HepG2 (cell line): ENCODE results near the gene MXRA7. TPM values are rescaled to one million over a fixed set of nuclear protein-coding genes. Genes with fewer than 3 reads are reported as not detected.

ENCODE experiments used
- MIER3 ChIP-seq: IDR thresholded peaks from 2 replicates; pipeline ENCODE4 v1.6.1; 2016; ENCODE audit warnings: missing compliant biosample characterization, borderline replicate concordance
- MXD4 ChIP-seq: IDR thresholded peaks from 2 replicates; pipeline ENCODE4 v1.6.1; 2016; ENCODE audit warnings: mild to moderate bottlenecking, missing biosample characterization, missing genetic modification reagents
- RARA ChIP-seq: IDR thresholded peaks from 2 replicates; pipeline ENCODE4 v1.6.1; 2016; ENCODE audit warnings: missing genetic modification reagents, missing compliant biosample characterization
- SATB2 ChIP-seq: sonication (generic); formaldehyde crosslinking; IDR thresholded peaks from 2 replicates; pipeline ENCODE4 v1.5.0; 2020; ENCODE audit warnings: missing genetic modification reagents
- TCF7 ChIP-seq: sonication (generic); IDR thresholded peaks from 2 replicates; pipeline ENCODE4 v1.6.1; 2016; ENCODE audit warnings: antibody characterized with exemption, low read depth
- TSC22D2 ChIP-seq: sonication (generic); formaldehyde crosslinking; IDR thresholded peaks from 2 replicates; pipeline ENCODE4 v1.5.1; 2020; ENCODE audit warnings: missing genetic modification reagents, mild to moderate bottlenecking, borderline replicate concordance
- U2AF1 ChIP-seq: fragments of 200-400 bp; formaldehyde crosslinking; optimal IDR thresholded peaks from 2 replicates; pipeline ENCODE3; 2017; ENCODE audit warnings: mild to moderate bottlenecking, low read depth, low read length
- ZBTB1 ChIP-seq: sonication (generic); formaldehyde crosslinking; IDR thresholded peaks from 2 replicates; pipeline ENCODE4 v1.4.0; 2020; ENCODE audit warnings: missing genetic modification reagents, borderline replicate concordance
- ZNF264 ChIP-seq: sonication (generic); formaldehyde crosslinking; IDR thresholded peaks from 2 replicates; pipeline ENCODE4 v1.4.0; 2020; ENCODE audit warnings: missing genetic modification reagents
- ZNF550 ChIP-seq: sonication (generic); formaldehyde crosslinking; IDR thresholded peaks from 2 replicates; pipeline ENCODE4 v1.4.0; 2020; ENCODE audit warnings: mild to moderate bottlenecking, missing genetic modification reagents, borderline replicate concordance
- ZSCAN22 ChIP-seq: sonication (generic); formaldehyde crosslinking; IDR thresholded peaks from 2 replicates; pipeline ENCODE4 v1.4.0; 2020; ENCODE audit warnings: mild to moderate bottlenecking, missing genetic modification reagents
- polyA plus RNA-seq, 8 experiments: library from polyadenylated mRNA; depleted of rRNA in 3 of 8; stranded (reverse) in 7 of 8; unstranded in 1 of 8; fragments of >200 nt; fragmentation: Illumina TruSeq in 4 of 8; extraction: Trizol in 4 of 8; gene quantifications; 2 replicates each; pipeline versions ENCODE4 v1.2.1 to v1.2.3, GENCODE V29; 2011 to 2016; ENCODE audit warnings: low read depth in 4 of 8, missing spikeins in 1 of 8, mixed read lengths in 1 of 8; ENCODE audit not compliant: insufficient read depth in 1 of 8
- total RNA-seq, 5 experiments: library from RNA; depleted of rRNA; stranded (reverse); fragments of >200 nt; fragmentation: Illumina TruSeq; extraction: Trizol; gene quantifications; 2 replicates each; pipeline ENCODE4 v1.2.3, GENCODE V29; 2016; ENCODE audit warnings: low read depth in 1 of 5
- TF ChIP-seq, protein P1 (sequence below): IDR thresholded peaks from 2 replicates; pipeline ENCODE4 v1.6.1; 2016; ENCODE audit warnings: mild to moderate bottlenecking, missing biosample characterization, missing genetic modification reagents
- TF ChIP-seq, protein P2 (sequence below): sonication (generic); formaldehyde crosslinking; IDR thresholded peaks from 2 replicates; pipeline ENCODE4 v1.5.0; 2020; ENCODE audit warnings: missing genetic modification reagents, mild to moderate bottlenecking, borderline replicate concordance
- TF ChIP-seq, protein P3 (sequence below): sonication (generic); formaldehyde crosslinking; IDR thresholded peaks from 2 replicates; pipeline ENCODE4 v1.5.1; 2020; ENCODE audit warnings: missing genetic modification reagents, mild to moderate bottlenecking, borderline replicate concordance
- TF ChIP-seq, protein P4 (sequence below): sonication (generic); formaldehyde crosslinking; IDR thresholded peaks from 2 replicates; pipeline ENCODE4 v1.5.1; 2020; ENCODE audit warnings: mild to moderate bottlenecking, missing genetic modification reagents, borderline replicate concordance
- TF ChIP-seq, protein P5 (sequence below): IDR thresholded peaks from 2 replicates; pipeline ENCODE4 v1.6.1; 2018; ENCODE audit warnings: missing genetic modification reagents
- TF ChIP-seq, protein P6 (sequence below): sonication (generic); formaldehyde crosslinking; IDR thresholded peaks from 2 replicates; pipeline ENCODE4 v1.4.0; 2020; ENCODE audit warnings: missing genetic modification reagents

The MXRA7 gene
- total and polyA plus RNA-seq, 2 of the 13 experiments (the other 11 are each of a cell fraction or from before 2014, with no cell fraction given): 44.8 to 112 TPM

DNA sequence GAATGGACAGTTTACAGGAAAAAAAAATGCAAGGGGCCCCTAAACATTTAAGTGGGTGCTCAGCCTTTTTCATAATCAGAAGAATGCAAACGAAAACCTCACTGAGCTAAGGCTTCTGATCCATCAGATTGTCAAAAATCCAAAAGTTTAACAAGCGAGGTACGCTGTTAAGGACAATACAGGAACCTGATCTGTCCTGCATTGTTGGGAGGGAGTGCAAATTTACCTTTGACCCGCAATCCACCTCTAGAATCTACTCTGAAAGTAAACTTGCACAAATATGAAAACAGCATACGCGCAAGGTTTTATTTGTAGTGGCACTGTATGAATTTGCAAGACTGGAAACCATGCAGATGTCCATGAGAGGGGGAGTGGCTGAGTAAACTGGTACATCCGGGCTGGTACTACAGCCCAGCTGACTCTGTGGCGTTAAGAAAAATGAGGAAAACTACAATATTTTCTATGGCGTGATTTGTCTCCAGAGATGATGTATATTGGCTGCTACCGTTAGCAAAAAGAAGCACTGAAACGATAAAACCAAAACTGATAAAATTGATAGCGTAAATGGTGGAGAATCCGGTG is 38.4 kb downstream of the MXRA7 start (continued):
- TF ChIP-seq TSC22D2 (CRISPR knock-in tag): 0 out of 2 replicates have a peak, but pooled peaks have one; percentile 53
- TF ChIP-seq SATB2: no peak
- TF ChIP-seq RARA (CRISPR knock-in tag): peak; percentile 65
- no peak for TF ChIP-seq ZBTB1 (CRISPR knock-in tag)
- TF ChIP-seq TCF7: no peak
- TF ChIP-seq, protein P1, sequence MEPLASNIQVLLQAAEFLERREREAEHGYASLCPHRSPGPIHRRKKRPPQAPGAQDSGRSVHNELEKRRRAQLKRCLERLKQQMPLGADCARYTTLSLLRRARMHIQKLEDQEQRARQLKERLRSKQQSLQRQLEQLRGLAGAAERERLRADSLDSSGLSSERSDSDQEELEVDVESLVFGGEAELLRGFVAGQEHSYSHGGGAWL (CRISPR knock-in tag): no peak
- no peak; the same call in 1 of the 2 replicates for TF ChIP-seq ZNF264 (CRISPR knock-in tag)
- TF ChIP-seq MIER3 (CRISPR knock-in tag): no peak
- no peak for TF ChIP-seq MXD4 (CRISPR knock-in tag)
- TF ChIP-seq ZNF550 (CRISPR knock-in tag): no peak
- TF ChIP-seq U2AF1: no peak
- TF ChIP-seq, protein P2, sequence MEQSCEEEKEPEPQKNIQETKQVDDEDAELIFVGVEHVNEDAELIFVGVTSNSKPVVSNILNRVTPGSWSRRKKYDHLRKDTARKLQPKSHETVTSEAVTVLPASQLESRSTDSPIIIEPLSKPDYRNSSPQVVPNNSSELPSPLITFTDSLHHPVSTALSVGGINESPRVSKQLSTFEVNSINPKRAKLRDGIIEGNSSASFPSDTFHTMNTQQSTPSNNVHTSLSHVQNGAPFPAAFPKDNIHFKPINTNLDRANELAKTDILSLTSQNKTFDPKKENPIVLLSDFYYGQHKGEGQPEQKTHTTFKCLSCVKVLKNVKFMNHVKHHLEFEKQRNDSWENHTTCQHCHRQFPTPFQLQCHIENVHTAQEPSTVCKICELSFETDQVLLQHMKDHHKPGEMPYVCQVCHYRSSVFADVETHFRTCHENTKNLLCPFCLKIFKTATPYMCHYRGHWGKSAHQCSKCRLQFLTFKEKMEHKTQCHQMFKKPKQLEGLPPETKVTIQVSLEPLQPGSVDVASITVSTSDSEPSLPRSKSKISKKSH (CRISPR knock-in tag): no peak
- TF ChIP-seq, protein P3, sequence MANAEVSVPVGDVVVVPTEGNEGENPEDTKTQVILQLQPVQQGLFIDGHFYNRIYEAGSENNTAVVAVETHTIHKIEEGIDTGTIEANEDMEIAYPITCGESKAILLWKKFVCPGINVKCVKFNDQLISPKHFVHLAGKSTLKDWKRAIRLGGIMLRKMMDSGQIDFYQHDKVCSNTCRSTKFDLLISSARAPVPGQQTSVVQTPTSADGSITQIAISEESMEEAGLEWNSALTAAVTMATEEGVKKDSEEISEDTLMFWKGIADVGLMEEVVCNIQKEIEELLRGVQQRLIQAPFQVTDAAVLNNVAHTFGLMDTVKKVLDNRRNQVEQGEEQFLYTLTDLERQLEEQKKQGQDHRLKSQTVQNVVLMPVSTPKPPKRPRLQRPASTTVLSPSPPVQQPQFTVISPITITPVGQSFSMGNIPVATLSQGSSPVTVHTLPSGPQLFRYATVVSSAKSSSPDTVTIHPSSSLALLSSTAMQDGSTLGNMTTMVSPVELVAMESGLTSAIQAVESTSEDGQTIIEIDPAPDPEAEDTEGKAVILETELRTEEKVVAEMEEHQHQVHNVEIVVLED (CRISPR knock-in tag): no peak
- no peak for TF ChIP-seq ZSCAN22
- TF ChIP-seq, protein P4, sequence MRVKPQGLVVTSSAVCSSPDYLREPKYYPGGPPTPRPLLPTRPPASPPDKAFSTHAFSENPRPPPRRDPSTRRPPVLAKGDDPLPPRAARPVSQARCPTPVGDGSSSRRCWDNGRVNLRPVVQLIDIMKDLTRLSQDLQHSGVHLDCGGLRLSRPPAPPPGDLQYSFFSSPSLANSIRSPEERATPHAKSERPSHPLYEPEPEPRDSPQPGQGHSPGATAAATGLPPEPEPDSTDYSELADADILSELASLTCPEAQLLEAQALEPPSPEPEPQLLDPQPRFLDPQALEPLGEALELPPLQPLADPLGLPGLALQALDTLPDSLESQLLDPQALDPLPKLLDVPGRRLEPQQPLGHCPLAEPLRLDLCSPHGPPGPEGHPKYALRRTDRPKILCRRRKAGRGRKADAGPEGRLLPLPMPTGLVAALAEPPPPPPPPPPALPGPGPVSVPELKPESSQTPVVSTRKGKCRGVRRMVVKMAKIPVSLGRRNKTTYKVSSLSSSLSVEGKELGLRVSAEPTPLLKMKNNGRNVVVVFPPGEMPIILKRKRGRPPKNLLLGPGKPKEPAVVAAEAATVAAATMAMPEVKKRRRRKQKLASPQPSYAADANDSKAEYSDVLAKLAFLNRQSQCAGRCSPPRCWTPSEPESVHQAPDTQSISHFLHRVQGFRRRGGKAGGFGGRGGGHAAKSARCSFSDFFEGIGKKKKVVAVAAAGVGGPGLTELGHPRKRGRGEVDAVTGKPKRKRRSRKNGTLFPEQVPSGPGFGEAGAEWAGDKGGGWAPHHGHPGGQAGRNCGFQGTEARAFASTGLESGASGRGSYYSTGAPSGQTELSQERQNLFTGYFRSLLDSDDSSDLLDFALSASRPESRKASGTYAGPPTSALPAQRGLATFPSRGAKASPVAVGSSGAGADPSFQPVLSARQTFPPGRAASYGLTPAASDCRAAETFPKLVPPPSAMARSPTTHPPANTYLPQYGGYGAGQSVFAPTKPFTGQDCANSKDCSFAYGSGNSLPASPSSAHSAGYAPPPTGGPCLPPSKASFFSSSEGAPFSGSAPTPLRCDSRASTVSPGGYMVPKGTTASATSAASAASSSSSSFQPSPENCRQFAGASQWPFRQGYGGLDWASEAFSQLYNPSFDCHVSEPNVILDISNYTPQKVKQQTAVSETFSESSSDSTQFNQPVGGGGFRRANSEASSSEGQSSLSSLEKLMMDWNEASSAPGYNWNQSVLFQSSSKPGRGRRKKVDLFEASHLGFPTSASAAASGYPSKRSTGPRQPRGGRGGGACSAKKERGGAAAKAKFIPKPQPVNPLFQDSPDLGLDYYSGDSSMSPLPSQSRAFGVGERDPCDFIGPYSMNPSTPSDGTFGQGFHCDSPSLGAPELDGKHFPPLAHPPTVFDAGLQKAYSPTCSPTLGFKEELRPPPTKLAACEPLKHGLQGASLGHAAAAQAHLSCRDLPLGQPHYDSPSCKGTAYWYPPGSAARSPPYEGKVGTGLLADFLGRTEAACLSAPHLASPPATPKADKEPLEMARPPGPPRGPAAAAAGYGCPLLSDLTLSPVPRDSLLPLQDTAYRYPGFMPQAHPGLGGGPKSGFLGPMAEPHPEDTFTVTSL: peak; percentile 17; the same call in 1 of the 2 replicates
- TF ChIP-seq, protein P5, sequence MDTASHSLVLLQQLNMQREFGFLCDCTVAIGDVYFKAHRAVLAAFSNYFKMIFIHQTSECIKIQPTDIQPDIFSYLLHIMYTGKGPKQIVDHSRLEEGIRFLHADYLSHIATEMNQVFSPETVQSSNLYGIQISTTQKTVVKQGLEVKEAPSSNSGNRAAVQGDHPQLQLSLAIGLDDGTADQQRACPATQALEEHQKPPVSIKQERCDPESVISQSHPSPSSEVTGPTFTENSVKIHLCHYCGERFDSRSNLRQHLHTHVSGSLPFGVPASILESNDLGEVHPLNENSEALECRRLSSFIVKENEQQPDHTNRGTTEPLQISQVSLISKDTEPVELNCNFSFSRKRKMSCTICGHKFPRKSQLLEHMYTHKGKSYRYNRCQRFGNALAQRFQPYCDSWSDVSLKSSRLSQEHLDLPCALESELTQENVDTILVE (CRISPR knock-in tag): no peak
- TF ChIP-seq, protein P6, sequence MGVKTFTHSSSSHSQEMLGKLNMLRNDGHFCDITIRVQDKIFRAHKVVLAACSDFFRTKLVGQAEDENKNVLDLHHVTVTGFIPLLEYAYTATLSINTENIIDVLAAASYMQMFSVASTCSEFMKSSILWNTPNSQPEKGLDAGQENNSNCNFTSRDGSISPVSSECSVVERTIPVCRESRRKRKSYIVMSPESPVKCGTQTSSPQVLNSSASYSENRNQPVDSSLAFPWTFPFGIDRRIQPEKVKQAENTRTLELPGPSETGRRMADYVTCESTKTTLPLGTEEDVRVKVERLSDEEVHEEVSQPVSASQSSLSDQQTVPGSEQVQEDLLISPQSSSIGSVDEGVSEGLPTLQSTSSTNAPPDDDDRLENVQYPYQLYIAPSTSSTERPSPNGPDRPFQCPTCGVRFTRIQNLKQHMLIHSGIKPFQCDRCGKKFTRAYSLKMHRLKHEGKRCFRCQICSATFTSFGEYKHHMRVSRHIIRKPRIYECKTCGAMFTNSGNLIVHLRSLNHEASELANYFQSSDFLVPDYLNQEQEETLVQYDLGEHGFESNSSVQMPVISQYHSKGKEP (CRISPR knock-in tag): no peak
